H9 (cell line): Measurements from ENCODE around the gene CRCP. TPM values are rescaled to one million over a fixed set of nuclear protein-coding genes. Genes with fewer than 3 reads are reported as not detected.
A peak's percentile ranks its signal among the peaks of the same experiment; 100 is the strongest.

ENCODE experiments used
- DNase-seq: peaks from one replicate; pipeline ENCODE4 v3.0.0-alpha.2; 2017
- H2AFZ ChIP-seq: one replicate; pipeline ENCODE4 v1.6.1; 2013; ENCODE audit warnings: mild to moderate bottlenecking, low read length, control low read depth, moderate library complexity
- H2AK5ac ChIP-seq: 2 replicates; pipeline ENCODE4 v1.6.1; 2013; ENCODE audit warnings: low read length, control low read depth, mixed read lengths; ENCODE audit not compliant: insufficient read length
- H2BK120ac ChIP-seq: one replicate; pipeline ENCODE4 v1.6.1; 2013; ENCODE audit warnings: low read depth, mild to moderate bottlenecking, low read length, control low read depth, inconsistent platforms; ENCODE audit not compliant: poor library complexity, severe bottlenecking
- H2BK12ac ChIP-seq: 2 replicates; pipeline ENCODE4 v1.6.1; 2013; ENCODE audit warnings: low read length, control low read depth, mixed read lengths, low read depth; ENCODE audit not compliant: insufficient read length
- H2BK15ac ChIP-seq: 2 replicates; pipeline ENCODE4 v1.6.1; 2013; ENCODE audit warnings: low read depth, low read length, control low read depth
- H2BK20ac ChIP-seq: one replicate; pipeline ENCODE4 v1.6.1; 2013; ENCODE audit warnings: low read depth, mild to moderate bottlenecking, low read length, control low read depth, inconsistent platforms; ENCODE audit not compliant: poor library complexity, severe bottlenecking
- H2BK5ac ChIP-seq: 2 replicates; pipeline ENCODE4 v1.6.1; 2013; ENCODE audit warnings: low read length, control low read depth, mixed read lengths; ENCODE audit not compliant: insufficient read length
- H3K14ac ChIP-seq: 2 replicates; pipeline ENCODE4 v1.6.1; 2013; ENCODE audit warnings: low read length, control low read depth; ENCODE audit not compliant: insufficient read depth
- H3K18ac ChIP-seq: 2 replicates; pipeline ENCODE4 v1.6.1; 2013; ENCODE audit warnings: low read depth, mild to moderate bottlenecking, mixed read lengths, low read length, control low read depth; ENCODE audit not compliant: insufficient read length
- H3K23ac ChIP-seq: 2 replicates; pipeline ENCODE4 v1.6.1; 2013; ENCODE audit warnings: low read length, control low read depth, mixed read lengths, low read depth; ENCODE audit not compliant: insufficient read length
- H3K23me2 ChIP-seq: 2 replicates; pipeline ENCODE4 v1.6.1; 2013; ENCODE audit warnings: low read depth, mild to moderate bottlenecking, mixed read lengths, low read length, control low read depth; ENCODE audit not compliant: insufficient read length, poor library complexity, severe bottlenecking
- H3K27ac ChIP-seq: 2 replicates; pipeline ENCODE4 v1.5.1; 2013; ENCODE audit warnings: low read length, control low read depth, mixed read lengths, low read depth; ENCODE audit not compliant: insufficient read length
- H3K27me3 ChIP-seq: 2 replicates; pipeline ENCODE4 v1.6.1; 2013; ENCODE audit warnings: low read length, control low read depth, inconsistent platforms; ENCODE audit not compliant: insufficient read depth
- H3K4ac ChIP-seq: 2 replicates; pipeline ENCODE4 v1.6.1; 2013; ENCODE audit warnings: low read depth, mild to moderate bottlenecking, control low read depth, inconsistent platforms, low read length, moderate library complexity
- H3K4me1 ChIP-seq: 2 replicates; pipeline ENCODE4 v1.6.1; 2013; ENCODE audit warnings: low read length, control low read depth, inconsistent platforms; ENCODE audit not compliant: insufficient read depth
- H3K4me2 ChIP-seq: 2 replicates; pipeline ENCODE4 v1.6.1; 2013; ENCODE audit warnings: low read length, control low read depth, mixed read lengths; ENCODE audit not compliant: insufficient read length, insufficient read depth
- H3K56ac ChIP-seq: 2 replicates; pipeline ENCODE4 v1.6.1; 2013; ENCODE audit warnings: low read depth, mild to moderate bottlenecking, mixed read lengths, low read length, control low read depth; ENCODE audit not compliant: insufficient read length
- H3K79me1 ChIP-seq: 2 replicates; pipeline ENCODE4 v1.6.1; 2013; ENCODE audit warnings: low read depth, mild to moderate bottlenecking, moderate library complexity, low read length, control low read depth, inconsistent platforms; ENCODE audit not compliant: insufficient read depth, poor library complexity, severe bottlenecking
- H3K79me2 ChIP-seq: 2 replicates; pipeline ENCODE4 v1.6.1; 2013; ENCODE audit warnings: low read length, control low read depth, inconsistent platforms; ENCODE audit not compliant: insufficient read depth
- H3K9ac ChIP-seq: 2 replicates; pipeline ENCODE4 v1.6.1; 2013; ENCODE audit warnings: low read length, control low read depth, mixed read lengths; ENCODE audit not compliant: insufficient read length; ENCODE audit errors: extremely low read depth
- H3K9me3 ChIP-seq: one replicate; pipeline ENCODE4 v1.6.1; 2013; ENCODE audit warnings: low read depth, low read length, inconsistent platforms; ENCODE audit not compliant: control insufficient read depth
- H3T11ph ChIP-seq: one replicate; pipeline ENCODE4 v1.6.1; 2013; ENCODE audit warnings: mild to moderate bottlenecking, low read length, control low read depth, inconsistent platforms
- H4K20me1 ChIP-seq: one replicate; pipeline ENCODE4 v1.6.1; 2013; ENCODE audit not compliant: control insufficient read depth, insufficient read length, insufficient read depth
- H4K5ac ChIP-seq: 2 replicates; pipeline ENCODE4 v1.6.1; 2013; ENCODE audit warnings: low read depth, mild to moderate bottlenecking, mixed read lengths, low read length, control low read depth; ENCODE audit not compliant: insufficient read length
- H4K8ac ChIP-seq: replicated peaks from 2 replicates; pipeline ENCODE4 v1.6.1; 2013; ENCODE audit warnings: low read length, control low read depth, mixed read lengths, low read depth; ENCODE audit not compliant: insufficient read length
- H4K91ac ChIP-seq: 2 replicates; pipeline ENCODE4 v1.6.1; 2013; ENCODE audit warnings: low read depth, mild to moderate bottlenecking, moderate library complexity, mixed read lengths, low read length, control low read depth; ENCODE audit not compliant: insufficient read length
- H3K27ac Mint-ChIP-seq, 3 experiments: 2 replicates in 2 of 3; 3 replicates in 1 of 3; pipeline ENCODE4 v1.8.0; 2020 to 2021; ENCODE audit warnings: mixed read lengths in 3 of 3, mild to moderate bottlenecking in 1 of 3, moderate library complexity in 1 of 3
- H3K27me3 Mint-ChIP-seq: 2 replicates; pipeline ENCODE4 v1.8.0; 2021; ENCODE audit warnings: low read depth, mild to moderate bottlenecking, moderate library complexity, mixed read lengths
- H3K36me3 Mint-ChIP-seq, 3 experiments: 2 replicates in 2 of 3; 3 replicates in 1 of 3; pipeline ENCODE4 v1.8.0; 2020 to 2021; ENCODE audit warnings: low read depth in 3 of 3, mixed read lengths in 3 of 3; ENCODE audit not compliant: insufficient read depth in 1 of 3
- H3K4me1 Mint-ChIP-seq, 2 experiments: 2 replicates each; pipeline ENCODE4 v1.8.0; 2020; ENCODE audit warnings: mixed read lengths in 2 of 2
- H3K4me3 Mint-ChIP-seq, 2 experiments: 2 replicates in 1 of 2; 3 replicates in 1 of 2; pipeline ENCODE4 v1.8.0; 2020 to 2021; ENCODE audit warnings: mild to moderate bottlenecking in 2 of 2, mixed read lengths in 2 of 2, moderate library complexity in 1 of 2
- H3K9me3 Mint-ChIP-seq, 2 experiments: 2 replicates in 1 of 2; 3 replicates in 1 of 2; pipeline ENCODE4 v1.8.0; 2020; ENCODE audit warnings: mild to moderate bottlenecking in 2 of 2, mixed read lengths in 2 of 2, moderate library complexity in 1 of 2
- CTCF ChIP-seq: fragments of 200-600 bp; sonication (generic); conservative IDR thresholded peaks from 3 replicates; pipeline ENCODE4 v1.8.0; 2021; ENCODE audit warnings: antibody characterized with exemption, mild to moderate bottlenecking
- WGBS: extraction: QIAGEN DNeasy Blood & Tissue Kit; methylation state at CpG from one replicate; pipeline ENCODE4 v1.1.7; 2013; ENCODE audit warnings: missing lambda C conversion rate, low lambda C conversion rate, mixed read lengths; ENCODE audit not compliant: insufficient read length; ENCODE audit errors: extremely low coverage; 5-methylcytosine and 5-hydroxymethylcytosine counted together
- total RNA-seq: library from RNA; stranded (reverse); gene quantifications from 2 replicates; pipeline ENCODE4 v1.2.1, GENCODE V29; 2021

The CRCP gene
- total RNA-seq, 1 experiment from 2014 or later = 39.0 TPM

GRCh38 chr7:66076462-66077329 lies 38.0 kb upstream of the CRCP start:
- H2AFZ ChIP-seq = no peak overlapping the region
- WGBS = no CpG with 5 or more reads among the region's 11 CpGs
- no peak overlapping the region for H3K18ac ChIP-seq

More at GRCh38 chr7:66076462-66077329, 38.0 kb upstream of the CRCP start:
- peak overlapping the region; percentile 72 for H3K4me2 ChIP-seq
- H4K20me1 ChIP-seq = no peaks in the 10 kb centered on the region
- H3K27me3 ChIP-seq = no peaks in the 10 kb centered on the region
- H2BK120ac ChIP-seq = no peak overlapping the region
- Mint-ChIP-seq H3K9me3 (no peaks in the 10 kb centered on the region), H3K27me3 (peaks cover 2% of the 10 kb centered on the region; the same call in 1 of the 2 replicates), H3K36me3 (peaks cover 0 to 5% (median 3%) of the 10 kb centered on the region in 3 experiments; a peak in 5 of 7 replicates), H3K4me1 (peaks cover 8 to 16% of the 10 kb centered on the region in 2 experiments), H3K27ac (peak overlapping the region in 2 of 3 experiments; percentile 23 to 44; a peak in 2 of 7 replicates), H3K4me3 (peak overlapping the region; percentile 78 to 92)
- H3K23ac ChIP-seq = no peak overlapping the region
- H2BK20ac ChIP-seq = no peak overlapping the region
- TF ChIP-seq CTCF = no peak
- no peak overlapping the region; the same call in 1 of the 2 replicates for H3K14ac ChIP-seq
- no peak overlapping the region for H2BK5ac ChIP-seq
- no peaks in the 10 kb centered on the region for H3K79me2 ChIP-seq
- H3K4ac ChIP-seq = no peak overlapping the region
- no peak overlapping the region for H3K56ac ChIP-seq
- no peaks in the 10 kb centered on the region for H3K9me3 ChIP-seq
- no peak overlapping the region for H3K27ac ChIP-seq
- H4K91ac ChIP-seq = no peak overlapping the region
- no peak overlapping the region for H4K5ac ChIP-seq
- peaks cover 4% of the 10 kb centered on the region for H3K23me2 ChIP-seq
- H3K9ac ChIP-seq = peak overlapping the region; percentile 55
- no peak for DNase-seq
- no peak overlapping the region for H2BK15ac ChIP-seq
- H3K79me1 ChIP-seq = peaks cover 6% of the 10 kb centered on the region
- H3T11ph ChIP-seq = no peak overlapping the region
- no peak overlapping the region for H2BK12ac ChIP-seq
- no peak overlapping the region for H4K8ac ChIP-seq
- no peak overlapping the region for H2AK5ac ChIP-seq
- H3K4me1 ChIP-seq = peaks cover 3% of the 10 kb centered on the region; the same call in 1 of the 2 replicates
